IMR-90 (cell line): ENCODE results near the gene PTCD2. TPM values are rescaled to one million over a fixed set of nuclear protein-coding genes. Genes with fewer than 3 reads are reported as not detected.

Source experiments
- ATAC-seq: fragments of 200-7000 bp; cut with Tn5 transposase; 2 replicates; pipeline ENCODE4 v1.9.1; 2020; ENCODE audit warnings: low read depth, mild to moderate bottlenecking, moderate library complexity
- BruUV-seq: library from RNA; stranded (reverse); fragments of 400-500 nt; replicated peaks from 2 replicates; lab custom pipeline; 2021; lab: Mats Ljungman, UMichigan
- CTCF ChIA-PET: fragments of 300-600 bp; formaldehyde crosslinking; extraction: SDS; loops from one replicate; lab custom pipeline; 2021; ENCODE audit warnings: antibody characterized with exemption; lab: Yijun Ruan, JAX
- POLR2A ChIA-PET: fragments of 300-600 bp; sonication (Branson Sonifier 250); formaldehyde crosslinking; loops from one replicate; lab custom pipeline; 2022; ENCODE audit warnings: antibody characterized with exemption; ENCODE audit not compliant: unreplicated experiment; lab: Charles Lee
- DNase-seq: peaks from one replicate; pipeline ENCODE4 v3.0.0; 2013
- H2AFZ ChIP-seq: replicated peaks from 2 replicates; pipeline ENCODE3; 2013; ENCODE audit warnings: low read length, mild to moderate bottlenecking; ENCODE audit not compliant: poor library complexity
- H2AK5ac ChIP-seq: 2 replicates; pipeline ENCODE4 v1.6.1; 2013; ENCODE audit warnings: low read depth, low read length, inconsistent platforms
- H2AK9ac ChIP-seq: replicated peaks from 2 replicates; pipeline ENCODE3; 2013; ENCODE audit warnings: mild to moderate bottlenecking, low read depth, low read length, moderate library complexity; ENCODE audit not compliant: poor library complexity
- H2BK120ac ChIP-seq: 2 replicates; pipeline ENCODE4 v1.6.1; 2013; ENCODE audit warnings: low read depth, low read length, inconsistent platforms
- H2BK15ac ChIP-seq: 3 replicates; pipeline ENCODE4 v1.6.1; 2013; ENCODE audit warnings: low read depth, low read length, inconsistent platforms
- H2BK20ac ChIP-seq: 2 replicates; pipeline ENCODE4 v1.6.1; 2013; ENCODE audit warnings: low read depth, mild to moderate bottlenecking, inconsistent platforms, low read length, moderate library complexity
- H2BK5ac ChIP-seq: 2 replicates; pipeline ENCODE4 v1.6.1; 2013; ENCODE audit warnings: mild to moderate bottlenecking, low read depth, low read length, inconsistent platforms; ENCODE audit not compliant: poor library complexity, severe bottlenecking
- H3K14ac ChIP-seq: replicated peaks from 2 replicates; pipeline ENCODE4 v1.6.1; 2013; ENCODE audit warnings: low read depth, low read length, inconsistent platforms
- H3K18ac ChIP-seq: 2 replicates; pipeline ENCODE4 v1.6.1; 2013; ENCODE audit warnings: low read depth, low read length, control low read depth
- H3K23ac ChIP-seq: 2 replicates; pipeline ENCODE4 v1.6.1; 2013; ENCODE audit warnings: low read depth, low read length, inconsistent platforms
- H3K27ac ChIP-seq: 2 replicates; pipeline ENCODE4 v1.5.1; 2013; ENCODE audit warnings: mild to moderate bottlenecking, control low read depth, low read length; ENCODE audit not compliant: insufficient read depth
- H3K27me3 ChIP-seq: 2 replicates; pipeline ENCODE4 v1.6.1; 2013; ENCODE audit warnings: low read length; ENCODE audit not compliant: control insufficient read depth, insufficient read depth
- H3K36me3 ChIP-seq: 2 replicates; pipeline ENCODE4 v1.6.1; 2013; ENCODE audit warnings: low read length, mixed read lengths; ENCODE audit not compliant: control insufficient read depth, insufficient read depth
- H3K4ac ChIP-seq: 2 replicates; pipeline ENCODE4 v1.6.1; 2013; ENCODE audit warnings: low read depth, low read length, inconsistent platforms
- H3K4me1 ChIP-seq: 2 replicates; pipeline ENCODE4 v1.6.1; 2013; ENCODE audit warnings: low read length, mixed read lengths; ENCODE audit not compliant: control insufficient read depth, insufficient read depth
- H3K4me2 ChIP-seq: 2 replicates; pipeline ENCODE4 v1.6.1; 2013; ENCODE audit warnings: low read depth, mild to moderate bottlenecking, control low read depth, low read length, moderate library complexity
- H3K4me3 ChIP-seq: 2 replicates; pipeline ENCODE4 v1.5.1; 2013; ENCODE audit warnings: low read depth, mild to moderate bottlenecking, control low read depth, low read length, moderate library complexity; ENCODE audit not compliant: insufficient read depth
- H3K56ac ChIP-seq: 2 replicates; pipeline ENCODE4 v1.6.1; 2013; ENCODE audit warnings: low read length, inconsistent platforms; ENCODE audit not compliant: insufficient read depth; ENCODE audit errors: extremely low read depth
- H3K79me1 ChIP-seq, 2 experiments: 2 replicates each; pipeline ENCODE4 v1.6.1; 2013; ENCODE audit warnings: low read length in 2 of 2, inconsistent platforms in 1 of 2, low read depth in 1 of 2
- H3K9ac ChIP-seq: 2 replicates; pipeline ENCODE4 v1.6.1; 2013; ENCODE audit warnings: low read depth, low read length, control low read depth
- H3K9me1 ChIP-seq: 2 replicates; pipeline ENCODE4 v1.6.1; 2013; ENCODE audit warnings: low read length, inconsistent platforms; ENCODE audit not compliant: insufficient read depth
- H3K9me3 ChIP-seq: 2 replicates; pipeline ENCODE4 v1.6.1; 2013; ENCODE audit warnings: low read length; ENCODE audit not compliant: control insufficient read depth, insufficient read depth
- H4K20me1 ChIP-seq: 2 replicates; pipeline ENCODE4 v1.6.1; 2013; ENCODE audit warnings: low read length, inconsistent platforms; ENCODE audit not compliant: insufficient read depth
- H4K5ac ChIP-seq: 2 replicates; pipeline ENCODE4 v1.6.1; 2013; ENCODE audit warnings: mild to moderate bottlenecking, low read depth, low read length, control low read depth
- H4K8ac ChIP-seq, 2 experiments: 2 replicates each; pipeline ENCODE4 v1.6.1; 2013; ENCODE audit warnings: low read depth in 2 of 2, low read length in 2 of 2, control low read depth in 1 of 2, inconsistent platforms in 1 of 2
- H4K91ac ChIP-seq: 2 replicates; pipeline ENCODE4 v1.6.1; 2013; ENCODE audit warnings: low read depth, low read length, inconsistent platforms; ENCODE audit not compliant: insufficient read depth
- POLR2A ChIP-seq: IDR thresholded peaks from 2 replicates; pipeline ENCODE4 v1.6.1; 2012; ENCODE audit warnings: mild to moderate bottlenecking, low read depth, low read length
- RAD21 ChIP-seq: IDR thresholded peaks from 2 replicates; pipeline ENCODE4 v1.6.1; 2012; ENCODE audit warnings: low read length, improper control_type of control experiment
- RFX5 ChIP-seq: IDR thresholded peaks from 2 replicates; pipeline ENCODE4 v1.8.0; 2012; ENCODE audit warnings: low read depth, mild to moderate bottlenecking, low read length, moderate library complexity
- SMC3 ChIP-seq: fragments of 150-350 bp; IDR thresholded peaks from 2 replicates; pipeline ENCODE4 v1.6.1; 2016; ENCODE audit warnings: low read depth, mild to moderate bottlenecking, antibody characterized with exemption, low read length, moderate library complexity
- WGBS, 2 experiments: methylation state at CpG; one replicate each; pipeline versions ENCODE4 v1.1.5 to v1.1.7; 2013; ENCODE audit warnings: missing lambda C conversion rate in 2 of 2; ENCODE audit not compliant: insufficient read length in 1 of 2; ENCODE audit errors: extremely low coverage in 2 of 2; 5-methylcytosine and 5-hydroxymethylcytosine counted together
- dilution Hi-C: fragments of 300-500 bp; cut with HindIII; formaldehyde crosslinking; loops from one replicate; pipeline ENCODE4 v1.14.3; 2018; ENCODE audit warnings: low sequenced_read_pairs; ENCODE audit not compliant: unreplicated experiment
- in situ Hi-C: fragments of 300-500 bp; cut with MboI; formaldehyde crosslinking; loops from 3 replicates; pipeline ENCODE4 v1.14.3; 2019; ENCODE audit warnings: low sequenced_read_pairs, inconsistent platforms, mixed read lengths
- intact Hi-C: fragments of 100-400 bp; cut with micrococcal nuclease; formaldehyde crosslinking; loops from 2 replicates; pipeline ENCODE4 v1.10.0; 2022
- polyA plus RNA-seq, 3 experiments: library from polyadenylated mRNA; depleted of rRNA; stranded (reverse); fragments of >200 nt; gene quantifications; 2 replicates each; pipeline ENCODE4 v1.2.3, GENCODE V29; 2012; ENCODE audit warnings: low replicate concordance in 1 of 3
- total RNA-seq: library from RNA; depleted of rRNA; stranded (reverse); fragments of >200 nt; gene quantifications from 2 replicates; pipeline ENCODE4 v1.2.3, GENCODE V29; 2012
- TF ChIP-seq, protein P1 (sequence below): conservative IDR thresholded peaks from 2 replicates; pipeline ENCODE4 v1.5.1; 2012; ENCODE audit warnings: mild to moderate bottlenecking, low read depth, low read length, improper control_type of control experiment

Gene PTCD2
- total and polyA plus RNA-seq, 2 of the 4 experiments (the other 2 are of a cell fraction), result 6.5 to 9.9 TPM

DNA sequence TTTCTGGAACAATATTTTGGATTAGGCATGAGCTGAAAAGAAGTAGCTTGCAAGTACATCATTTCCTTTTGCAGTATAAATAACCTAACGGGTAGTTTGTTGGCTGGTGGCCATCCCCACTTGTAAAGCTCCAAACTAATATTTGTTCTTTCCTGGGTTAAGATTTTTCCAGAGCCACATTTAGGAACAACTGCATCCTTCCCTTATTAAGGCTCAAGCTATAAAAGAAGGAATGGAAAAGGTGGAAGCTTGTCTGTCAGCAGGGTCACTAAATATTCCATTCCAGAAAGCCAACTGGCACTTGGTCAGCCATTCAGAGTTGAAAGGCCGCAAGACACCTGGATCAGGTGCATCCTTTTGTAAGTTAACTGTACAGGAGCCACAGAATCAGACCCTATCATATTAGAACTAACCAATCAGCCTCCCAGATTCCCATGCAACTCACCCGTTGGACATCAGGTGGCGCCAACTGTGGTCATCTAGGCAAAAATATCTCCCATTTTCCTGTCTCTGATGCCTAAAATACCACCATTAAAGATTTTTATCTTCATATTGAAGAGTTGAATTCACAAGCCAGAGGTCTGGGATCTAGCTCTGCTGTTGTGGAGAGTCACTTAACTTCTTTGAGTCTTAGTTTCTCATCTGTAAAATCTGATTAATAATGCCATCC lies 82.9 kb downstream of the PTCD2 start:
- Histone ChIP-seq H2AK9ac (no peak overlapping the region), H3K36me3 (no peaks in the 10 kb centered on the region), H2BK15ac (no peak overlapping the region), H3K4me2 (no peak overlapping the region), H3K23ac (no peak overlapping the region), H2AFZ (no peak overlapping the region), H2BK120ac (peak overlapping the region; percentile 55), H3K14ac (0 out of 2 replicates have a peak overlapping the region, but pooled peaks have one; percentile 4), H2AK5ac (no peak overlapping the region; the same call in 1 of the 2 replicates), H2BK20ac (peak overlapping the region; percentile 22; the same call in 1 of the 2 replicates), H2BK5ac (peak overlapping the region; percentile 5), H3K79me1 (no peaks in the 10 kb centered on the region), H3K9me1 (no peaks in the 10 kb centered on the region), H3K9me3 (peaks cover 10% of the 10 kb centered on the region), H4K5ac (no peak overlapping the region), H4K20me1 (no peaks in the 10 kb centered on the region), H3K27ac (no peak overlapping the region), H3K4me1 (peaks cover 6% of the 10 kb centered on the region; the same call in 1 of the 2 replicates), H3K4me3 (no peak overlapping the region), H3K18ac (no peak overlapping the region), H4K8ac (no peak overlapping the region), H3K56ac (no peak overlapping the region), H4K91ac (no peak overlapping the region), H3K27me3 (no peaks in the 10 kb centered on the region), H3K9ac (no peak overlapping the region), H3K4ac (0 out of 2 replicates have a peak overlapping the region, but pooled peaks have one; percentile 9)
- in situ Hi-C loops, result no loop called here
- intact Hi-C loops, result no loop called here
- CTCF ChIA-PET, result interaction anchor here (0.7 to 3.1 kb wide), 9 partner anchors 8 to 153 kb away, joined by 3 to 16 read pairs (median 4); no protein-coding TSS in a partner anchor
- BruUV-seq, result no TSS peak
- DNase-seq (no peak), ATAC-seq (no peak)
- dilution Hi-C loops, result no loop called here
- TF ChIP-seq RAD21 (peak; percentile 30; the same call in 1 of the 2 replicates), RFX5 (no peak), SMC3 (0 out of 2 replicates have a peak, but pooled peaks have one; percentile 22), POLR2A (no peak)
- TF ChIP-seq, protein P1, sequence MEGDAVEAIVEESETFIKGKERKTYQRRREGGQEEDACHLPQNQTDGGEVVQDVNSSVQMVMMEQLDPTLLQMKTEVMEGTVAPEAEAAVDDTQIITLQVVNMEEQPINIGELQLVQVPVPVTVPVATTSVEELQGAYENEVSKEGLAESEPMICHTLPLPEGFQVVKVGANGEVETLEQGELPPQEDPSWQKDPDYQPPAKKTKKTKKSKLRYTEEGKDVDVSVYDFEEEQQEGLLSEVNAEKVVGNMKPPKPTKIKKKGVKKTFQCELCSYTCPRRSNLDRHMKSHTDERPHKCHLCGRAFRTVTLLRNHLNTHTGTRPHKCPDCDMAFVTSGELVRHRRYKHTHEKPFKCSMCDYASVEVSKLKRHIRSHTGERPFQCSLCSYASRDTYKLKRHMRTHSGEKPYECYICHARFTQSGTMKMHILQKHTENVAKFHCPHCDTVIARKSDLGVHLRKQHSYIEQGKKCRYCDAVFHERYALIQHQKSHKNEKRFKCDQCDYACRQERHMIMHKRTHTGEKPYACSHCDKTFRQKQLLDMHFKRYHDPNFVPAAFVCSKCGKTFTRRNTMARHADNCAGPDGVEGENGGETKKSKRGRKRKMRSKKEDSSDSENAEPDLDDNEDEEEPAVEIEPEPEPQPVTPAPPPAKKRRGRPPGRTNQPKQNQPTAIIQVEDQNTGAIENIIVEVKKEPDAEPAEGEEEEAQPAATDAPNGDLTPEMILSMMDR, result peak; percentile 36
- no CpG with 5 or more reads among the region's 4 CpGs for WGBS, 2 experiments
- POLR2A ChIA-PET, result no interaction called here
